HCT116 (cell line): Measurements from ENCODE around the gene BIVM.

Experiments
- CTCF ChIP-seq, 3 experiments: fragments of 200-600 bp in 1 of 3; sonication (generic) in 1 of 3; IDR thresholded peaks in 2 of 3; conservative IDR thresholded peaks in 1 of 3; 2 replicates each; pipeline ENCODE4 v1.5.1; 2012 to 2017; ENCODE audit warnings: low read depth in 2 of 3, low read length in 2 of 3, antibody characterized with exemption in 1 of 3, borderline replicate concordance in 1 of 3, control low read depth in 1 of 3, mild to moderate bottlenecking in 1 of 3, mixed read lengths in 1 of 3, mixed run types in 1 of 3, moderate library complexity in 1 of 3; ENCODE audit not compliant: insufficient read depth in 1 of 3
- MAX ChIP-seq: IDR thresholded peaks from 2 replicates; pipeline ENCODE4 v1.6.1; 2012

GRCh38 chr13:102816708-102817107 is 17.8 kb downstream of the BIVM start:
- no peak for TF ChIP-seq CTCF (IDR thresholded peaks at IDR 0.05 in 2 of 3, conservative IDR thresholded peaks at IDR 0.05 in 1 of 3; ENCODE audit: borderline replicate concordance in 1 of 3, insufficient read depth in 1 of 3, low read depth in 2 of 3, low read length in 2 of 3)
- no peak for TF ChIP-seq MAX
